ENCODE results near the gene DSCAM. TPM values are rescaled to one million over a fixed set of nuclear protein-coding genes. Genes with fewer than 3 reads are reported as not detected.

Gene DSCAM
- total and polyA plus RNA-seq, 2 experiments from 2014 or later: 0.07 TPM; not detected in 1

- no peak for ATAC-seq
- TF ChIP-seq STAT1 (IDR thresholded peaks at IDR 0.05; ENCODE audit: unreplicated experiment): no peak
- H3K4me1 ChIP-seq (ENCODE audit: insufficient read depth): no peaks in the 10 kb centered on the region
- no peaks in the 10 kb centered on the region for H3K27me3 ChIP-seq (ENCODE audit: insufficient read depth)
- H3K36me3 ChIP-seq (ENCODE audit: insufficient read depth): no peaks in the 10 kb centered on the region
- H3K79me2 ChIP-seq (replicated peaks; ENCODE audit: insufficient read depth): no peaks in the 10 kb centered on the region
- Mint-ChIP-seq H3K27ac (no peak overlapping the region), H3K4me1 (no peaks in the 10 kb centered on the region), H3K36me3 (ENCODE audit: low read depth) (peaks cover 6% of the 10 kb centered on the region; the same call in 2 of the 3 replicates), H3K4me3 (no peak overlapping the region), H3K9me3 (peaks cover 98% of the 10 kb centered on the region), H3K27me3 (ENCODE audit: insufficient read depth, low read depth, poor library complexity) (no peaks in the 10 kb centered on the region)
- no peak overlapping the region for H2AFZ ChIP-seq
- H3K27ac ChIP-seq (ENCODE audit: low read depth): no peak overlapping the region
- no peak overlapping the region for H3K4me2 ChIP-seq
- H3K9me2 ChIP-seq (ENCODE audit: insufficient read depth): no peaks in the 10 kb centered on the region
- DNase-seq (ENCODE audit: low spot score): no peak
- H3F3A ChIP-seq (replicated peaks; ENCODE audit: low read depth): no peaks in the 10 kb centered on the region
- H4K20me1 ChIP-seq (replicated peaks; ENCODE audit: insufficient read depth): no peaks in the 10 kb centered on the region
- no peak overlapping the region for H3K4me3 ChIP-seq
Measured at GRCh38 chr21:40760821-40761220, 86.1 kb downstream of the DSCAM start.

DNA sequence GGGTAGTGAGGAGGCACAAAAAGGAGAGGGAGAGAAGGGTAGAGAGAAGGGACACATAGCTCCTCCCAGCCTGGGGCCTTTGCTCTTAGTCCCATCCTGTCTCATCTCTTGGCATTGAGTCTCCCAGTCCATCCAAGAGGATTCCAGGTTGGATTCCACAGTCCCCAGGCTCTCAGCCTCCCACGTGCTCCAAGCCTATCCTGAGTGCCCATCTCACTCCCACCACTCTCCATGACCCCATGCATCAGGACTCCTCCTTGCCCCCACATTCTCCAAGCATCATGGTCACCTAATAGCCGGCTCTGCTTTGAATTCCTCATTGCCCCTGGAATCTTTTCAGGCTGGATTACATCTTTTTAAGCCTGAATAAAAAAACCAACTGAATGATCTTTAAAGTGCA, 87.9 kb downstream of the DSCAM start:
- no peak overlapping the region for H3K4me3 ChIP-seq
- ATAC-seq: no peak
- Mint-ChIP-seq H3K27ac (no peak overlapping the region), H3K4me3 (no peak overlapping the region), H3K27me3 (ENCODE audit: insufficient read depth, low read depth, poor library complexity) (no peaks in the 10 kb centered on the region), H3K36me3 (ENCODE audit: low read depth) (peaks cover 10% of the 10 kb centered on the region; the same call in 2 of the 3 replicates), H3K9me3 (peaks cover 91% of the 10 kb centered on the region), H3K4me1 (no peaks in the 10 kb centered on the region)
- H3K79me2 ChIP-seq (replicated peaks; ENCODE audit: insufficient read depth): no peaks in the 10 kb centered on the region
- no peaks in the 10 kb centered on the region for H3K27me3 ChIP-seq (ENCODE audit: insufficient read depth)
- H3K4me1 ChIP-seq (ENCODE audit: insufficient read depth): no peaks in the 10 kb centered on the region
- H3K36me3 ChIP-seq (ENCODE audit: insufficient read depth): no peaks in the 10 kb centered on the region
- no peaks in the 10 kb centered on the region for H3F3A ChIP-seq (replicated peaks; ENCODE audit: low read depth)
- H3K9me2 ChIP-seq (ENCODE audit: insufficient read depth): no peaks in the 10 kb centered on the region
- no peak overlapping the region for H3K4me2 ChIP-seq
- no peak for DNase-seq (ENCODE audit: low spot score)
- no peaks in the 10 kb centered on the region for H4K20me1 ChIP-seq (replicated peaks; ENCODE audit: insufficient read depth)
- no peak overlapping the region for H3K27ac ChIP-seq (ENCODE audit: low read depth)
- TF ChIP-seq, protein P1, sequence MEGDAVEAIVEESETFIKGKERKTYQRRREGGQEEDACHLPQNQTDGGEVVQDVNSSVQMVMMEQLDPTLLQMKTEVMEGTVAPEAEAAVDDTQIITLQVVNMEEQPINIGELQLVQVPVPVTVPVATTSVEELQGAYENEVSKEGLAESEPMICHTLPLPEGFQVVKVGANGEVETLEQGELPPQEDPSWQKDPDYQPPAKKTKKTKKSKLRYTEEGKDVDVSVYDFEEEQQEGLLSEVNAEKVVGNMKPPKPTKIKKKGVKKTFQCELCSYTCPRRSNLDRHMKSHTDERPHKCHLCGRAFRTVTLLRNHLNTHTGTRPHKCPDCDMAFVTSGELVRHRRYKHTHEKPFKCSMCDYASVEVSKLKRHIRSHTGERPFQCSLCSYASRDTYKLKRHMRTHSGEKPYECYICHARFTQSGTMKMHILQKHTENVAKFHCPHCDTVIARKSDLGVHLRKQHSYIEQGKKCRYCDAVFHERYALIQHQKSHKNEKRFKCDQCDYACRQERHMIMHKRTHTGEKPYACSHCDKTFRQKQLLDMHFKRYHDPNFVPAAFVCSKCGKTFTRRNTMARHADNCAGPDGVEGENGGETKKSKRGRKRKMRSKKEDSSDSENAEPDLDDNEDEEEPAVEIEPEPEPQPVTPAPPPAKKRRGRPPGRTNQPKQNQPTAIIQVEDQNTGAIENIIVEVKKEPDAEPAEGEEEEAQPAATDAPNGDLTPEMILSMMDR (conservative IDR thresholded peaks at IDR 0.05; ENCODE audit: low read depth in 2 of 2): no peak
- TF ChIP-seq, protein P2, sequence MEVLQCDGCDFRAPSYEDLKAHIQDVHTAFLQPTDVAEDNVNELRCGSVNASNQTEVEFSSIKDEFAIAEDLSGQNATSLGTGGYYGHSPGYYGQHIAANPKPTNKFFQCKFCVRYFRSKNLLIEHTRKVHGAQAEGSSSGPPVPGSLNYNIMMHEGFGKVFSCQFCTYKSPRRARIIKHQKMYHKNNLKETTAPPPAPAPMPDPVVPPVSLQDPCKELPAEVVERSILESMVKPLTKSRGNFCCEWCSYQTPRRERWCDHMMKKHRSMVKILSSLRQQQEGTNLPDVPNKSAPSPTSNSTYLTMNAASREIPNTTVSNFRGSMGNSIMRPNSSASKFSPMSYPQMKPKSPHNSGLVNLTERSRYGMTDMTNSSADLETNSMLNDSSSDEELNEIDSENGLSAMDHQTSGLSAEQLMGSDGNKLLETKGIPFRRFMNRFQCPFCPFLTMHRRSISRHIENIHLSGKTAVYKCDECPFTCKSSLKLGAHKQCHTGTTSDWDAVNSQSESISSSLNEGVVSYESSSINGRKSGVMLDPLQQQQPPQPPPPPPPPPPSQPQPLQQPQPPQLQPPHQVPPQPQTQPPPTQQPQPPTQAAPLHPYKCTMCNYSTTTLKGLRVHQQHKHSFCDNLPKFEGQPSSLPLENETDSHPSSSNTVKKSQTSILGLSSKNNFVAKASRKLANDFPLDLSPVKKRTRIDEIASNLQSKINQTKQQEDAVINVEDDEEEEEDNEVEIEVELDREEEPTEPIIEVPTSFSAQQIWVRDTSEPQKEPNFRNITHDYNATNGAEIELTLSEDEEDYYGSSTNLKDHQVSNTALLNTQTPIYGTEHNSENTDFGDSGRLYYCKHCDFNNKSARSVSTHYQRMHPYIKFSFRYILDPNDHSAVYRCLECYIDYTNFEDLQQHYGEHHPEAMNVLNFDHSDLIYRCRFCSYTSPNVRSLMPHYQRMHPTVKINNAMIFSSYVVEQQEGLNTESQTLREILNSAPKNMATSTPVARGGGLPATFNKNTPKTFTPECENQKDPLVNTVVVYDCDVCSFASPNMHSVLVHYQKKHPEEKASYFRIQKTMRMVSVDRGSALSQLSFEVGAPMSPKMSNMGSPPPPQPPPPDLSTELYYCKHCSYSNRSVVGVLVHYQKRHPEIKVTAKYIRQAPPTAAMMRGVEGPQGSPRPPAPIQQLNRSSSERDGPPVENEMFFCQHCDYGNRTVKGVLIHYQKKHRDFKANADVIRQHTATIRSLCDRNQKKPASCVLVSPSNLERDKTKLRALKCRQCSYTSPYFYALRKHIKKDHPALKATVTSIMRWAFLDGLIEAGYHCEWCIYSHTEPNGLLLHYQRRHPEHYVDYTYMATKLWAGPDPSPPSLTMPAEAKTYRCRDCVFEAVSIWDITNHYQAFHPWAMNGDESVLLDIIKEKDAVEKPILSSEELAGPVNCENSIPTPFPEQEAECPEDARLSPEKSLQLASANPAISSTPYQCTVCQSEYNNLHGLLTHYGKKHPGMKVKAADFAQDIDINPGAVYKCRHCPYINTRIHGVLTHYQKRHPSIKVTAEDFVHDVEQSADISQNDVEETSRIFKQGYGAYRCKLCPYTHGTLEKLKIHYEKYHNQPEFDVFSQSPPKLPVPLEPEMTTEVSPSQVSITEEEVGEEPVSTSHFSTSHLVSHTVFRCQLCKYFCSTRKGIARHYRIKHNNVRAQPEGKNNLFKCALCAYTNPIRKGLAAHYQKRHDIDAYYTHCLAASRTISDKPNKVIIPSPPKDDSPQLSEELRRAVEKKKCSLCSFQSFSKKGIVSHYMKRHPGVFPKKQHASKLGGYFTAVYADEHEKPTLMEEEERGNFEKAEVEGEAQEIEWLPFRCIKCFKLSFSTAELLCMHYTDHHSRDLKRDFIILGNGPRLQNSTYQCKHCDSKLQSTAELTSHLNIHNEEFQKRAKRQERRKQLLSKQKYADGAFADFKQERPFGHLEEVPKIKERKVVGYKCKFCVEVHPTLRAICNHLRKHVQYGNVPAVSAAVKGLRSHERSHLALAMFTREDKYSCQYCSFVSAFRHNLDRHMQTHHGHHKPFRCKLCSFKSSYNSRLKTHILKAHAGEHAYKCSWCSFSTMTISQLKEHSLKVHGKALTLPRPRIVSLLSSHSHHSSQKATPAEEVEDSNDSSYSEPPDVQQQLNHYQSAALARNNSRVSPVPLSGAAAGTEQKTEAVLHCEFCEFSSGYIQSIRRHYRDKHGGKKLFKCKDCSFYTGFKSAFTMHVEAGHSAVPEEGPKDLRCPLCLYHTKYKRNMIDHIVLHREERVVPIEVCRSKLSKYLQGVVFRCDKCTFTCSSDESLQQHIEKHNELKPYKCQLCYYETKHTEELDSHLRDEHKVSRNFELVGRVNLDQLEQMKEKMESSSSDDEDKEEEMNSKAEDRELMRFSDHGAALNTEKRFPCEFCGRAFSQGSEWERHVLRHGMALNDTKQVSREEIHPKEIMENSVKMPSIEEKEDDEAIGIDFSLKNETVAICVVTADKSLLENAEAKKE (CRISPR knock-in tag; IDR thresholded peaks at IDR 0.05): no peak
- TF ChIP-seq POLR2AphosphoS5 (IDR thresholded peaks at IDR 0.05; ENCODE audit: low read depth) (no peak), CREB1 (CRISPR knock-in tag; IDR thresholded peaks at IDR 0.05; ENCODE audit: low read depth) (no peak), STAT1 (IDR thresholded peaks at IDR 0.05; ENCODE audit: unreplicated experiment) (no peak), EZH2phosphoT487 (IDR thresholded peaks at IDR 0.05; ENCODE audit: unreplicated experiment) (no peak), JUNB (IDR thresholded peaks at IDR 0.05; ENCODE audit: unreplicated experiment) (no peak), NANOG (IDR thresholded peaks at IDR 0.05; ENCODE audit: borderline replicate concordance) (no peak), ZNF114 (CRISPR knock-in tag; IDR thresholded peaks at IDR 0.05) (no peak), ZNF331 (CRISPR knock-in tag; IDR thresholded peaks at IDR 0.05; ENCODE audit: low read depth) (no peak), EZH2 (IDR thresholded peaks at IDR 0.05; ENCODE audit: low read depth, unreplicated experiment) (no peak)
- H2AFZ ChIP-seq: no peak overlapping the region

Measured in GM23338 (cell line).